Body of pancreas (tissue), 4 donors: ENCODE data around the gene UBALD2.

Experiments used
- POLR2A ChIP-seq, 3 donors: fragments of 450-650 bp; IDR thresholded peaks; one replicate each; pipeline ENCODE4 v1.6.1; 2016; ENCODE audit warnings: antibody characterized with exemption in 3 of 3, mild to moderate bottlenecking in 2 of 3
- TF ChIP-seq, protein P1 (sequence below), 7 experiments: fragments of 450-650 bp in 4 of 7; fragments of 200-600 bp in 3 of 7; sonication (generic) in 3 of 7; IDR thresholded peaks; one replicate each; pipeline ENCODE4 v1.5.1; 2016 to 2019; ENCODE audit warnings: antibody characterized with exemption in 7 of 7

DNA sequence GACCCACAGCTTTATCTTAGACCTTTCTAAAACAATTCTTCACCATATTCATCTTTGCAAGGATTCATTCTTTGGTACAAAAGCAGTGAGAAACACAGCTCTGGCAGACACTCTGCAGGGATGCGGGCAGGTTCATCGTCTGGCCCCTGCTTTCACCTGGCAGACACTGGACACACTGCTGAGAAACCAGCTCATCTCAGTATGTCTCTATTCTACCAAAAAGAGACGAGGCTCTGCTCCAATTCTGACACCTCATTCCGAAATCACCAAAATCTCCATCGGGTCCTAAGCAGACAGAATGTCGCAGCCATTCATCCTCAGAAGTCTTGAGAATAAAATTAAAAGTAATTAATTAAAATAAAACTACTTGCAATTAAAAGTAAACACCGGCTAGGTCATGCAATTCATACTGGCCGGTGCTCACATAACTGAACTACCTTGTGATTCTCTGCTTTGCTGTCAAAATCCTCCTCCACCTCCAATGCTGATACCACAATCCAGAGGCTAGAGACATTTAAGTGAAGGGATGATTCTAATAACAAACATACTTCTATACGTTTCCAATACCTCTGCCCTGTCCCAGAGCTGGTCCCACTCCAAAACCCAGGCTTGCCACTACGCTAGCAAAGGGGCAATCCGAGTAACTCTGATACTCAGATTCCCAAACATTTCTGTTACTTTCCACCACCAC is 26.2 kb upstream of the UBALD2 start:
- TF ChIP-seq POLR2A (IDR thresholded peaks at IDR 0.05): no peak
- TF ChIP-seq, protein P1, sequence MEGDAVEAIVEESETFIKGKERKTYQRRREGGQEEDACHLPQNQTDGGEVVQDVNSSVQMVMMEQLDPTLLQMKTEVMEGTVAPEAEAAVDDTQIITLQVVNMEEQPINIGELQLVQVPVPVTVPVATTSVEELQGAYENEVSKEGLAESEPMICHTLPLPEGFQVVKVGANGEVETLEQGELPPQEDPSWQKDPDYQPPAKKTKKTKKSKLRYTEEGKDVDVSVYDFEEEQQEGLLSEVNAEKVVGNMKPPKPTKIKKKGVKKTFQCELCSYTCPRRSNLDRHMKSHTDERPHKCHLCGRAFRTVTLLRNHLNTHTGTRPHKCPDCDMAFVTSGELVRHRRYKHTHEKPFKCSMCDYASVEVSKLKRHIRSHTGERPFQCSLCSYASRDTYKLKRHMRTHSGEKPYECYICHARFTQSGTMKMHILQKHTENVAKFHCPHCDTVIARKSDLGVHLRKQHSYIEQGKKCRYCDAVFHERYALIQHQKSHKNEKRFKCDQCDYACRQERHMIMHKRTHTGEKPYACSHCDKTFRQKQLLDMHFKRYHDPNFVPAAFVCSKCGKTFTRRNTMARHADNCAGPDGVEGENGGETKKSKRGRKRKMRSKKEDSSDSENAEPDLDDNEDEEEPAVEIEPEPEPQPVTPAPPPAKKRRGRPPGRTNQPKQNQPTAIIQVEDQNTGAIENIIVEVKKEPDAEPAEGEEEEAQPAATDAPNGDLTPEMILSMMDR (IDR thresholded peaks at IDR 0.05): no peak
